GM18507 (cell line): Measurements from ENCODE around the gene ITGA3.

Experiments
- DNase-seq: peaks from one replicate; pipeline ENCODE4 v3.0.0; 2011; ENCODE audit warnings: low read depth; ENCODE audit not compliant: insufficient read length; ENCODE audit errors: extremely low spot score
- FAIRE-seq: peaks from 2 replicates; lab custom pipeline; 2011; peaks lifted over from hg19 to GRCh38; lab: Jason Lieb, UNC

ITGA3 gene

DNA sequence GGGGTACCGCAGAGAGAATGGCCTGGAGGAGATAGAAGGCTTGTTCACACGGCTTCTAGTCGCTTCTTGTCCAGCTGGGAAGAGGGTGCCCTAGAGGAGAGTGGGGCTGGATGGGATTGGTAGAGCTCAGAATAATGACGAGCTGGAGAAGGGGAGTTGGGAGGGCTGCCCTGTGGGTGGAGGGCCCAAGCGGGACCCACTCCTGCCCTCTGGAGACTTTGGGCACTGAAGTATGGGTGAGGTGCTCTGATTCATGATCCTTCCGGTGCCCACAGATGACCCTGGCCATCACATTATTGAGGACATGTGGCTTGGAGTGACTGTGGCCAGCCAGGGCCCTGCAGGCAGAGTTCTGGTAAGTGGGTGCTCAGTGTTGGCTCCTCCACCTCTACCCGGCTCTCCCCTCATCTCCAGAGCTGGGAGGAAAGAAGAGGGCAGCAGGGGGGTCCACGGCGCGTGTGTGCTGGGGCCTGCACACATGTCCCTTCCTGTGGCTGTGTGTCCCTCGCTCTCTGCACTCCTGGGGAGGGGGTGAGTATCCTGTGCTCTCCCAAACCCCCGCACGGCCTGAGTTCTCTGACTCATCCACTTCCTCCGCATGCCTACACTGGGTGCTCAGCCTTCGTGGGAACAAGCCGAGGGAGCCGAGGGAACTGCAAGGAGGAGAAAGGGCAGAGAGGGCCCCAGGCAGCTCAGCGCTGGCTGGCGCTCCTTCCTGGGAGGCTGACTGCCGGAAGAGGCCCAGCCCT lies 8.5 kb downstream of the ITGA3 start:
- no peak for FAIRE-seq
- DNase-seq = no peak

DNA sequence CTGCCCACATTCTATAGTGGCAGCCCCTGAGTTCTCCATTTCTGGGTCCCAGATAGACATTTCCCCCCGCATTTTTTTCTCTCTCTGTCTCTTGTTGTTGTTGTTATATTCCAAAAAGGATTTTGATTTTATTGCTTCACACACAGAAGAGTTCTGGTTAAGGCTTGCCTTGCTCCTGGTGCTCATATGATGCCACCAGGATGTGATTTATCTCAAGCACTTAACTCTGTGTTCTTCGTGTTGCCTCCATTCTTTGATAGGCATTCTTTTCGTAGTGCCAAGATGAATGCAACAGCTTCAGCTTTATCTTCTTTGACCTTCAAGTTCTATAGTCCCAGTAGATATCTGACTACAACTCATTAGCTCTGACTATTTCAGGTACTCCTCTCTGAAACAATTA lies 9.1 kb downstream of the ITGA3 start:
- FAIRE-seq (no peak), DNase-seq (no peak)

DNA sequence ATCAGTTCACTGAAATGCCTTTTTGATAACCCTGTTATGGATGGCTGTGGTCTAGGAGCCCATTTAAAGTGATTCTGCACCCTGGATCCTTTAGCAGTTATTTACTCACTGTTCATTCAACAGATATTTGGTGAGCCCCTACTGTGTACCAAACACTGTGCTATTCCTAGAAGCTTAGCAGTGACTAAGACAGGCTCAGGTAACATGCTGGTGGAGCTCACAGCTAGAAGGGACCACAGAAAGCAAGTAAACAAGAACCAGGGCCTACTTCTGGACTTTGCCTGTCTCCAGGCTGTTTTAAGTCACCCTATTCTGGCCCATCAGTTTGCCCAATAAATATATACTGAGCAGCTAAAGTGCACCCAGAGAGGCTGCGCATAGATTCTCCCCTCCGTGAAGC lies 11.1 kb downstream of the ITGA3 start:
- no peak for FAIRE-seq
- DNase-seq = no peak

- DNase-seq (no peak), FAIRE-seq (no peak)
Measured at GRCh38 chr17:50067996-50068395, 12.1 kb downstream of the ITGA3 start.

DNA sequence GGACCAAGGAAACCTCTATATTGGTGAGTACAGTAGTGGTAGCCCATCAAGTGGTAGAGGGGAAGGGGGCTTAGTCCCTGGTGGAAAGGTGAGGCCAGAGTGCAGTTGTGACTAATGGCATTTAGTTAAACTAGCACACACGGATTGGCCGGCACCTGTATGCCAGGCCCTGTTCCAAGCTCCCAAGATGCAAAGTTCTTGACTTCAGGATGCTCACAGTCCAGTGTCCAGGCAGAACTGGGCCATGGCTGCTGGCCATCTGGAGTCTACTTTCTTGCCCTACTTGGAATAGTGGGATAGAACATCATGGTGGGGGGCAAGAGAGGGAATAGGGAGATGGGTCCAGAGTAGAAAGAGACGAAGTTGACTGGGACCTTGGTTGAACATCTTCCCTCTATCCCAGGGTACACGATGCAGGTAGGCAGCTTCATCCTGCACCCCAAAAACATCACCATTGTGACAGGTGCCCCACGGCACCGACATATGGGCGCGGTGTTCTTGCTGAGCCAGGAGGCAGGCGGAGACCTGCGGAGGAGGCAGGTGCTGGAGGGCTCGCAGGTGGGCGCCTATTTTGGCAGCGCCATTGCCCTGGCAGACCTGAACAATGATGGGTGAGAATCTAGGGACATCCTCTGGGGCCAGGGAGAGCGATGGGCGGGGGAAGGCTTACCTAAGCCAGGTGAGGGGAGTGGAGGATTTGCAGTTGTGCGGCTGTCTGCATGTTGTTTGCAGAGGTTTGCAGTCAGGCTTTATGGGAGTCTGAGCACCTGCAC lies 15.2 kb downstream of the ITGA3 start:
- FAIRE-seq = no peak
- DNase-seq = no peak

DNA sequence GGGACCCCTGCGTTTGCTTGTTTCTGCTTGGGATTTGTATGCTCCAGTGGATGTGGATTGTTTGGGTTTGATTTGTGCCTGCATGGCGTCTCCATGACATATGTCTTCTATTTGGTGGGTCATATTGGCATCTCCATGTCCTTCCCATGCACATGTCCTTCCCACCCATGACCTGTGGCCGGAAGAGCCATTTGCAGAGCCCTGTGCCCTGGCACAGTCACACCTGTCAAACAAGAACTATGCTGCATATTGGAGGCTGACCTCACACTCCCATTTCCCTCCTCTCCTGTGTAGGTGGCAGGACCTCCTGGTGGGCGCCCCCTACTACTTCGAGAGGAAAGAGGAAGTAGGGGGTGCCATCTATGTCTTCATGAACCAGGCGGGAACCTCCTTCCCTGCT lies 15.8 kb downstream of the ITGA3 start:
- no peak for FAIRE-seq

GRCh38 chr17:50072130-50072529 lies 16.2 kb downstream of the ITGA3 start:
- FAIRE-seq (no peak), DNase-seq (no peak)

More for the DNA sequence above, 15.8 kb downstream of the ITGA3 start:
- no peak for DNase-seq

DNA sequence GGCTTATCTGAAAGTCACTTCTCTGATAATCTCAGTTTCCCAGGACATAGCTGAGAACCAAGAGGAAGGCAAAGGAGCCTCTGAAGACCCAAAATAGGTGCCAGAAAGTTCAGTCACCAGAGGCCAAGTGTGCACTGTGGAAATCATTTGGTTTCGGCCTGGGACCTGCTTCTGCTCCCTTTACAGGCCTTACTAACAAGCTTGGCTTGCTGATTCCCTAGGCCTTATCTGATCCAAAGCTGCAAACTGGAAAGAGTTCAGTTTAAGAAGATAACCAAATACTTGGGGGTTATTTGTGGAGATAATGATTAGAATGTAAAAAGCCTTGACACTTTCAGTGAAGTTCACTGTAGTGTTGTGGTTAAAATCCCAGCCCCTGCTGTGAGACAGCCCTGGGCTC lies 17.0 kb downstream of the ITGA3 start:
- DNase-seq = no peak
- no peak for FAIRE-seq

DNA sequence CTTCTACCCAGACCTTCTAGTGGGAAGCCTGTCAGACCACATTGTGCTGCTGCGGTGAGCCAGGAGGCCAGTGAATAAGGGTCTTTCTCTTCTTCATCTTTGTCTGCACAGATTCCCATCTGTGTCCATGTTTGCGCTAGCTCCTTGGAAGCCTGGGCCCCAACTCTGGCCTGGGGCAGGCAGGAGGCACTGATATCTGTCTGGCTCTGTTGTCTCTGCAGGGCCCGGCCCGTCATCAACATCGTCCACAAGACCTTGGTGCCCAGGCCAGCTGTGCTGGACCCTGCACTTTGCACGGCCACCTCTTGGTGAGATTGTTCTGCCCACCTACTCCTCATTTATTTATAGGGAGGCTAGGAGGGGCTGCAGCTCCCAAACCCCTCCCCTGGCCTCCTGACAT lies 18.3 kb downstream of the ITGA3 start:
- DNase-seq (no peak), FAIRE-seq (no peak)

- no peak for DNase-seq
- FAIRE-seq = no peak
Measured at GRCh38 chr17:50075446-50076032, 19.6 kb downstream of the ITGA3 start.

- FAIRE-seq (no peak), DNase-seq (no peak)
Measured at GRCh38 chr17:50076221-50076590, 20.3 kb downstream of the ITGA3 start.

- DNase-seq (no peak), FAIRE-seq (no peak)
Measured at GRCh38 chr17:50076591-50077235, 20.8 kb downstream of the ITGA3 start.

- FAIRE-seq (no peak), DNase-seq (no peak)
Measured at GRCh38 chr17:50078430-50078829, 22.5 kb downstream of the ITGA3 start.

GRCh38 chr17:50079334-50080095 lies 23.6 kb downstream of the ITGA3 start:
- DNase-seq (no peak), FAIRE-seq (no peak)

- DNase-seq (no peak), FAIRE-seq (no peak)
Measured at GRCh38 chr17:50080096-50080480, 24.2 kb downstream of the ITGA3 start.

DNA sequence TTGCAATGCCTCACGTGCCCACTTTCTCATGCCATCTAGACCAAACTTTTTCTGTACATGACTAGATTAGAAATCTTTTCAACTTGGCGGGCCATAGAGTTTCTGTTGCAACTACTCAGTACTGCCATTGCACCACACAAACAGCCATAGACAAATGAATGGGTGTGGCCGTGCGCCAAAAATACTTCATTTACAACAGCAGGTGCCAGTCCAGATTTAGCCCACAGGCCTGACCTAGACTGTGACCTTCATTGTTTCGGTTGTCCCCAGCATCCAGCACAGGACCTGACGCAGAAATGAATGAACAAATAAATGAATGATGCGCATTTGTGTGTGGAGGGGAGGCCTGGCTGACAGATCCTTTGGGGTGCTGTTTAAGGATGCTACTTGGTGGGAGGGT lies 24.9 kb downstream of the ITGA3 start:
- DNase-seq (no peak), FAIRE-seq (peak; percentile 66)

DNA sequence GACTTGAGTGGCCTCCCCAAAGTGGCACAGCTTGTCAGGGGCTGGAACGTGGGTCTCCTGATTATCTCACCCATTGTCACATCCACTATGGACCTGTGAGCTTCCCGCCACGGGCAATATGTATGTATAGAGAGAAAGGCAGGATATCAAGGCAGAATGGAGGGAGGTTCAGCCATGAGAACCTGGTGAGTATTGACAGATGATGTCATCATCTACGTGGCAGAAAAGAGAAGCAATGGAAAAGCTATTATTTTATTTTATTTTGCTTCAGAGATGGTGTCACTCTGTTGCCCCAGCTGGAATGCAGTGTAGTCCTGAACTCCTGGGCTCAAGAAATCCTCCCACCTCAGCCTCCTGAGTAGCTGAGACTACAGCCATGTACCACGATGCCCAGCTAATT lies 25.8 kb downstream of the ITGA3 start:
- FAIRE-seq (no peak), DNase-seq (no peak)

DNA sequence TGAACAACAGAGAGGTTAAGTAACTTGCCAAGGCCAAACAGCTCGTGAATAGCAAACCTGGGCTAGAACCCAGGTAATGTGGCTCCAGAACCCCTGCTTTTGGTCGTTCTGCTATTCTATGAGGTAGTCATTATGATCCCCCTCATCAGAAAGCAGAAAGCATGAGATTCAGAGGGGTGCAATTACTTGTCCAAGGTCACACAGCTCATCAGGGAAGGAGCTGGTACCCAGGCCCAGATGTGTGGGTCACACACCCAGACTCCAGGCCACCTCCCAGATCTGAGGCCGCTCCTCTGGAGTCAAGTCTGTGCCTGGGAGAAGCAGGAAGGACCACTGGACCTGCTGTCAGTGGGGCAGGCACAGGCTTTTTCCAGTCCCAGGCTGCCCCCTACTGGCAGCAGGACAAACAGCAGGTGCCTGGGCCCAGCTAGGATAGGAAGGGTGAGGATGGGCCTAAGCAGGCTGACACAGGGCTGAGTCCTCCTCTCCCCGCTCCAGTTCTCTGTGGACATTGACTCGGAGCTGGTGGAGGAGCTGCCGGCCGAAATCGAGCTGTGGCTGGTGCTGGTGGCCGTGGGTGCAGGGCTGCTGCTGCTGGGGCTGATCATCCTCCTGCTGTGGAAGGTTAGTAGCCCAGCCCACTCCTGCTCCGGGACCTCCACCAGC lies 31.5 kb downstream of the ITGA3 start:
- peak; percentile 74 for DNase-seq
- peak; percentile 82 for FAIRE-seq

GRCh38 chr17:50087912-50088405 lies 32.0 kb downstream of the ITGA3 start:
- no peak for DNase-seq
- no peak for FAIRE-seq
